ENCODE data around the gene UBR2.

The UBR2 gene

DNA sequence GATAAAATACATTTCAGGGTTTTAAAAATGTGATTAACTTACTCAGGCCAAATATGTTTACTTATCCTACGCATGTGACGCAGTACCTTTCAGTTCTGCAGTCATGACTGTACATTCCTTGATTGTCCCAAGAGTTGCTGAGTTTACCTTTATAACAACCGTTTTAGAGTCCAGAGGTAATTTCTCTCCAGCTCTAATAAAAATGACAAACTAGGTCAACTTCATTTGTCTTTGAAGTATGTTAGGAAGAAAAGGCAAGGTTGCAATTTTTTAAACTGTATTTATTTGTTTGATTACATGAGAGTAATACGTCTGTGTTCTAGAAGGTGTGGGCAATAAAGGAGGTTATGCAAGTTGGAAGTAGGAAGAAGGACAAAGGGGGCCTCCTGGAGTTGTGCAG is 38.6 kb upstream of the UBR2 start:
- TF ChIP-seq, protein P1, sequence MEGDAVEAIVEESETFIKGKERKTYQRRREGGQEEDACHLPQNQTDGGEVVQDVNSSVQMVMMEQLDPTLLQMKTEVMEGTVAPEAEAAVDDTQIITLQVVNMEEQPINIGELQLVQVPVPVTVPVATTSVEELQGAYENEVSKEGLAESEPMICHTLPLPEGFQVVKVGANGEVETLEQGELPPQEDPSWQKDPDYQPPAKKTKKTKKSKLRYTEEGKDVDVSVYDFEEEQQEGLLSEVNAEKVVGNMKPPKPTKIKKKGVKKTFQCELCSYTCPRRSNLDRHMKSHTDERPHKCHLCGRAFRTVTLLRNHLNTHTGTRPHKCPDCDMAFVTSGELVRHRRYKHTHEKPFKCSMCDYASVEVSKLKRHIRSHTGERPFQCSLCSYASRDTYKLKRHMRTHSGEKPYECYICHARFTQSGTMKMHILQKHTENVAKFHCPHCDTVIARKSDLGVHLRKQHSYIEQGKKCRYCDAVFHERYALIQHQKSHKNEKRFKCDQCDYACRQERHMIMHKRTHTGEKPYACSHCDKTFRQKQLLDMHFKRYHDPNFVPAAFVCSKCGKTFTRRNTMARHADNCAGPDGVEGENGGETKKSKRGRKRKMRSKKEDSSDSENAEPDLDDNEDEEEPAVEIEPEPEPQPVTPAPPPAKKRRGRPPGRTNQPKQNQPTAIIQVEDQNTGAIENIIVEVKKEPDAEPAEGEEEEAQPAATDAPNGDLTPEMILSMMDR (IDR thresholded peaks at IDR 0.05; ENCODE audit: borderline replicate concordance, insufficient read depth, low read depth, low read length) = no peak
- H3K4me3 ChIP-seq (ENCODE audit: low read depth, low read length) = no peak overlapping the region

DNA sequence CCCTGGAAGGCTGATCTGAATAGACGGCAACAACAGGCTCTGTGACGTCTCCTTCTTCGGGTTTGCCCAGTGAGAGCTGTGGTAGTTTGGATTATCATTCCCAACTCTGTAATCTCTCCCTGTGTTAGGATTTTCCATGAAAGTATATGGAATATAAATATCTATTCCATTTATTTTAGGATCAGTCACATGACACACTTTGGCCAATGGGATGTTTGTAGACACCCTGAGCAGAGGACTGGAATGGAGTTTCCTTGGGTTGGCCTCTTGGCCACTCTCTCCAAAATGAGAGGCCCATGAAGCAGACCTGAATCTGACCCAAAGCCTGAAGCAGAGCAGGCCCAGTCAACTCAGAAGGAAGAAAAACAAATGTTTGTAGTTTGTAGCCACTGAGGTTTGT is 37.2 kb upstream of the UBR2 start:
- TF ChIP-seq, protein P1 (IDR thresholded peaks at IDR 0.05; ENCODE audit: borderline replicate concordance, insufficient read depth, low read depth, low read length) = no peak

DNA sequence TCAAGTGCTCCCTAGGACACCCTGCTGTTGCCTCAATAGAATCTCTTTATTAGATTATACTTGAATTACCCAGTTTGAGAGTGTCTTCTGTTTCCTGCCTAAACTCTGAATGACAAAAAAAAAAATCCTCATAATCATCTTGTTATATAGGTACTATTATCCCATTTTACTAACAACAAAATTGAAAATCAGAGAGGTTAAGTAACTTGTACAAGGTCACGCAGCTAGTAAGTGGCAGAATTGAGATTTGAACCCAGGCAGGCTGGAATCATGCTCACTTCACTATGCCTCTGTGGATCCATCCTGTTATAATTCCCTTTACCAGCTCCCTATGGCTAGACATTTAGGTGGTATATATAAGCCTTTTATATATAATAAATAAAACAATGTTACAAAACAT is 36.6 kb upstream of the UBR2 start:
- H3K4me3 ChIP-seq (ENCODE audit: low read depth, low read length) = no peak overlapping the region
- TF ChIP-seq, protein P1 (IDR thresholded peaks at IDR 0.05; ENCODE audit: borderline replicate concordance, insufficient read depth, low read depth, low read length) = no peak

More for the DNA sequence above, 37.2 kb upstream of the UBR2 start:
- H3K4me3 ChIP-seq (ENCODE audit: low read depth, low read length) = no peak overlapping the region

DNA sequence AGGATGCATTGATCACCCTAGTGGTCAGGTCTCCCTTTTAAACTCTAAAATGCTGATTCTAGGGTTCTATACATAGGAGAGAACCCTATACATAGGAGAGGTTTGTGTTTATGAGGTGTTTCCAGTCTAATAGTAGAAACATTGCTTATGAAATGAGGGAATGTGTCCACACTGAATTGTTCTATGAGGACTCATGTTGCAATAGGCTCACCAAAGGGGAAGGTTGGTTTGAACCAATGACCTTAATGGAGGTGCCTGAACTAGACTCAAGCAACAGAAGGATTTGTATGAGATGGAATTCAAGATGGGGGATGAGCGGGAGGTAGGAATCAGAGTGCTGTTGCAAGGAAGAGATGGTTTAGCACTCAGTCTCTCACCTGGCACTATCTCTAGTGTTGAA is 33.5 kb upstream of the UBR2 start:
- H3K4me3 ChIP-seq (ENCODE audit: low read depth, low read length) = no peak overlapping the region
- TF ChIP-seq, protein P1 (IDR thresholded peaks at IDR 0.05; ENCODE audit: borderline replicate concordance, insufficient read depth, low read depth, low read length) = no peak

DNA sequence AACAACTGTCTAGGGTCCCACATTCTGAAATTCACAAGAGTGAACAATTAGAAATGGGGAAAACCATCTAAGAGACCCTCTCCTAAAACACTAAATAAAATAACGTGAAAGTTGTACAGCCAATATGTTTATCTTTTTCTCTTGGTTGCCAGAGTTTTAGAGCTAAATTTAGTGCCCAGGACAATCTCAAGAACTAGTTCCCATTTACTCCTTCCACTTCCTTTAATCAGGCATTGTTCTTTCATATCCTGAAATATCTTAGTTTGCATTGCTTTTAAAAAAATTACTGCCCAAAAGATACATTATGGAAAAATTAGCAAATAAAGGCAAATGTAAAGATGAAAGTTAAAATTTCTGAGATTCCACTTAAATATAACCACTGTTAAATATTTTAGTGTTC is 33.1 kb upstream of the UBR2 start:
- H3K4me3 ChIP-seq (ENCODE audit: low read depth, low read length) = no peak overlapping the region
- TF ChIP-seq, protein P1 (IDR thresholded peaks at IDR 0.05; ENCODE audit: borderline replicate concordance, insufficient read depth, low read depth, low read length) = no peak

DNA sequence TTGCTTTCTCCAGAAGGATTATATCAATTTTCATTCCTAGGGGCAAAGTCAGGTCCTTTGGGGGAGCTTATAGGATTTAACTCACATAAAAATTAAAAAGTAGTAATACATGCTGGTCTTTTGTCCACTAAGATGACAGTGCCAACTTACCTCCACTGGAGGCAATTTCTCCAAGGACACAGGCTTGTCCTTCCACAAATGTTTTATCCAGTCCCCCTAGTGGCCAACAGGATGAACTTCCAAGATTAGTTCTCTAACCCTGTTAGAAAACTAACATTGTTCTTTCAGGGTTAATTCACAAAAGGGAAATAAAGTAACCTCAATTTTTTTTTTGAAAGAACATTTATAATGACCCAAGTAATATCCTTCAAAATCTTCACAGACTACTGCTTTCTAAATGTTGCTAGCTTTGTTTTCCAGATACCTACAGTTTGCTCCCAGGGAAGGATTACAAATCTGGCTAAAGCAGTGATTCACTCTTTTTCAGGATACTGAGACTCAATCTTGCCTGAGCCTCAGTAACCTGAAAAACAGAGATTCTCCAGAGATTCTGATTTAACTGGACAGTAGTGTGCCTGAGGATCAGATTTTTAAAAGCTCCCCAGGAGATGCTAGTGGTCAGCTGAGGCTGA is 31.7 kb upstream of the UBR2 start:
- no peak overlapping the region for H3K4me3 ChIP-seq (ENCODE audit: low read depth, low read length)
- TF ChIP-seq, protein P1 (IDR thresholded peaks at IDR 0.05; ENCODE audit: borderline replicate concordance, insufficient read depth, low read depth, low read length) = peak; percentile 63; the same call in 1 of the 2 replicates

DNA sequence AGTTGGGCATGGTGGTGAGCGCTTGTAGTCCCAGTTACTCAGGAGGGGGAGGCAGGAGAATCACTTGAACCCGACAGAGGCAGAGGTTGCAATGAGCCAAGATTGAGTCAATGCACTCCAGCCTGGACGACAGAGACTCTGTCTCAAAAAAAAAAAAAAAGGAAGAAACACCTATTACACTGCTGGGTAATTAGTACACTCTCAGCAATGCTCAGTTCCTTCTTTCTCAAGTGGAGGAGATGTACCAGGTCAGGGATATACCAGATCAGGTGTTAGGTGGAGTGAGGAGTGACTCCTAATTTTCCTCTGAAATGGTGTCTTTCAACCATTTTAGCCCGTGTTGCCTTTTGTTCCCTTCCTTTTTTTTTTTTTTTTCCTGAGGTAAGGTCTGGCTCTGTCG is 30.0 kb upstream of the UBR2 start:
- no peak overlapping the region for H3K4me3 ChIP-seq (ENCODE audit: low read depth, low read length)
- TF ChIP-seq, protein P1 (IDR thresholded peaks at IDR 0.05; ENCODE audit: borderline replicate concordance, insufficient read depth, low read depth, low read length) = no peak

Data from GM12875 (cell line).